ENCODE measurements around the gene ABHD16A. TPM values are rescaled to one million over a fixed set of nuclear protein-coding genes. Genes with fewer than 3 reads are reported as not detected.

Gene ABHD16A
- total and polyA plus RNA-seq, 2 donors (not counting 3 experiments of a cell fraction or from before 2014, with no cell fraction given), result 48.9 to 60.3 TPM

- Histone ChIP-seq H3K36me3 (ENCODE audit: control insufficient read depth in 2 of 2, extremely low read depth in 1 of 2, insufficient read depth in 2 of 2, low read length in 2 of 2) (peaks cover 6 to 48% of the 10 kb centered on the region in 2 experiments), H4K20me1 (replicated peaks; ENCODE audit: control insufficient read depth, extremely low read depth, insufficient read depth, low read length) (no peaks in the 10 kb centered on the region), H3K9ac (replicated peaks; ENCODE audit: extremely low read depth, insufficient read depth, low read length) (no peak overlapping the region), H3K9me3 (replicated peaks; ENCODE audit: control insufficient read depth, insufficient read depth, low read length) (no peaks in the 10 kb centered on the region), H3K27ac (ENCODE audit: insufficient read depth, low read depth, low read length) (no peak overlapping the region), H3K4me1 (ENCODE audit: control insufficient read depth, extremely low read depth, insufficient read depth, low read length) (peaks cover 10% of the 10 kb centered on the region), H3K4me2 (ENCODE audit: insufficient read depth, low read length) (no peak overlapping the region), H3K4me3 (replicated peaks in 1 of 3; ENCODE audit: insufficient read depth in 1 of 3, low read depth in 1 of 3, low read length in 3 of 3) (no peak overlapping the region), H3K9me1 (replicated peaks; ENCODE audit: control insufficient read depth, extremely low read depth, insufficient read depth, low read length) (no peaks in the 10 kb centered on the region), H3K79me2 (ENCODE audit: control insufficient read depth, insufficient read depth, low read length) (no peaks in the 10 kb centered on the region), H2AFZ (ENCODE audit: low read depth, low read length) (no peak overlapping the region), H3K27me3 (ENCODE audit: control insufficient read depth in 2 of 2, insufficient read depth in 2 of 2, low read length in 2 of 2) (no peaks in the 10 kb centered on the region)
- intact Hi-C loops (cut with micrococcal nuclease) (no loop called here), dilution Hi-C loops (cut with MboI; ENCODE audit: extremely low pct_ligation_motif_present, low sequenced_read_pairs) (no loop called here)
- FAIRE-seq, result peak; percentile 49
- ChIA-PET CTCF (interaction anchor here (0.6 to 2.1 kb wide), 10 partner anchors 10 to 200 kb away, joined by 3 to 12 read pairs (median 4); partner anchors contain the start of genes BAG6, LSM2 and LY6G5C), POLR2A (interaction anchor here (1.5 kb wide), 1 partner anchor 137 kb away, joined by 4 read pairs; the partner anchor contains the start of gene HSPA1B)
- no peak for TF ChIP-seq MAX (IDR thresholded peaks at IDR 0.05; ENCODE audit: insufficient read depth, insufficient read length)
- TF ChIP-seq POLR2A (IDR thresholded peaks at IDR 0.05; ENCODE audit: low read depth, low read length), result no peak
- TF ChIP-seq EZH2 (IDR thresholded peaks at IDR 0.05; ENCODE audit: borderline replicate concordance, low read depth, low read length, severe bottlenecking), result no peak
- TF ChIP-seq CTCF (IDR thresholded peaks at IDR 0.05; ENCODE audit: extremely low read depth in 1 of 2, insufficient read depth in 1 of 2, low read depth in 1 of 2, low read length in 2 of 2), result no peak
- no peak for TF ChIP-seq JUN (IDR thresholded peaks at IDR 0.05; ENCODE audit: borderline replicate concordance, insufficient read depth, insufficient read length, low read depth)
- no peak for TF ChIP-seq GATA2 (IDR thresholded peaks at IDR 0.05; ENCODE audit: insufficient read depth, insufficient read length, low read depth, low read length)
- no peak for TF ChIP-seq MYC (IDR thresholded peaks at IDR 0.05; ENCODE audit: low read depth, low read length)
- no peak for TF ChIP-seq POLR2AphosphoS5 (IDR thresholded peaks at IDR 0.05; ENCODE audit: insufficient read depth, low read depth, low read length)
- TF ChIP-seq FOS (IDR thresholded peaks at IDR 0.05; ENCODE audit: borderline replicate concordance, insufficient read depth, low read length), result no peak
- DNase-seq (ENCODE audit: low read depth, low spot score), result peak; percentile 17
- BruUV-seq (replicated peaks), result no TSS peak
Measured at GRCh38 chr6:31690231-31691077, 12.7 kb downstream of the ABHD16A start.
